Duodenal mucosa (tissue), 2 donors: ENCODE measurements around the gene MEGF6.

Experiments
- H3K27ac ChIP-seq: one replicate; pipeline ENCODE4 v1.7.0; 2013; ENCODE audit warnings: low read depth, low read length
- H3K27me3 ChIP-seq, 2 donors: one replicate each; pipeline ENCODE4 v1.7.0; 2013; ENCODE audit warnings: low read length in 2 of 2, control low read depth in 1 of 2; ENCODE audit not compliant: insufficient read depth in 2 of 2, control insufficient read depth in 1 of 2
- H3K36me3 ChIP-seq, 2 donors: one replicate each; pipeline ENCODE4 v1.7.0; 2013; ENCODE audit warnings: low read length in 2 of 2, control low read depth in 1 of 2; ENCODE audit not compliant: insufficient read depth in 2 of 2, control insufficient read depth in 1 of 2
- H3K4me1 ChIP-seq, 2 donors: one replicate each; pipeline ENCODE4 v1.7.0; 2013; ENCODE audit warnings: low read length in 2 of 2, control low read depth in 1 of 2; ENCODE audit not compliant: insufficient read depth in 2 of 2, control insufficient read depth in 1 of 2
- H3K4me3 ChIP-seq, 2 donors: one replicate each; pipeline ENCODE4 v1.7.0; 2013; ENCODE audit warnings: low read length in 2 of 2, low read depth in 1 of 2
- H3K9ac ChIP-seq, 2 donors: one replicate each; pipeline ENCODE4 v1.7.0; 2013; ENCODE audit warnings: low read length in 2 of 2, low read depth in 1 of 2
- H3K9me3 ChIP-seq, 2 donors: one replicate each; pipeline ENCODE4 v1.7.0; 2013; ENCODE audit warnings: low read length in 2 of 2, control low read depth in 1 of 2; ENCODE audit not compliant: control insufficient read depth in 1 of 2

The MEGF6 gene

DNA sequence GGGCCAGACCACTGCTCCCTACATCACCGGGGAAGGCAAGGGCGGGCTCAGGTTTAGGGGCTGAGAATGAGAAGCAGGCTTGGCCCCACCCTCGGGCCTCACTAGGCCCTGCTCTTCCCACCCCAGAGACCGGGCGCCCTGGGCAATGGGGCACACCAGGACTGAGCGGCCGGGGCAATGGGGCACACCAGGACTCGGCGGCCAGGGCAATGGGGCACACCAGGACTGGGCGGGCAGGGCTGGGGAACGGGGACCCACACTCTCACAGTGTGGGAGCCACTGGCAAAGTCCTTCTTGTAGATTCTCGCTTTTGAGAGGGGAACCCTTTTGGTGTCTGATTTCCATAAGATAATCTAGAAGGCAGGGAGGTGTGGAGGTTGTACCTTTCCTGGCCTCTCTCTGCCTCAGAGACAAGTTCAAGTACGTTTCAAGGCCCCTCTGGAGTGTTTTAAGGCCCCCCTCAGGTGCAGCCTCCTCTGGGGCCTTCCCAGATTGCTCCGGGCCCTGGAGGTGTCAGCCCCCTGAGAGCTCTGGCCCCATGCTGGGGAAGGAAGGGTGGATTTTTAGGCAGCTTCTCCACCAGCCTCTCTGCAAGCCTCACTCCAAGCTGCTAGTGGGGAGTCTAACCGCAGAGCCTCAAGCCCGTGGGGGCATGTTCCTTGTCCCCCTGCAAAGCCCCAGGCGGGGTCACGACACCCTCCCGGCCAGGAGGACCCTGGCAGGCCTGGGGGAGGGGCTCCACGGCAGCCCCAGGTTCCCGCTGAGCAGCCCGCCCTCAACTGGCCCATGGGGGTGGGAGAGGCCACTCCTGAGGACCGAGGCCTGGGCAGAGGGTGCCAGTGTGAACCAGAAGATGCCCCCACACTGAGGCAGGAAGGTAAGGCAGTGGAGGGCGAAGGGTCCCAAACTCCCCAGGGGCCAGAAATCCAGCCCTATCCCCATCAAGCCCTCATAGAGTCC is 90.6 kb downstream of the MEGF6 start:
- H3K4me3 ChIP-seq = no peak overlapping the region
- no peak overlapping the region for H3K27ac ChIP-seq
- H3K9ac ChIP-seq = no peak overlapping the region
- no peaks in the 10 kb centered on the region for H3K9me3 ChIP-seq
- no peaks in the 10 kb centered on the region for H3K4me1 ChIP-seq
- no peaks in the 10 kb centered on the region for H3K36me3 ChIP-seq
- no peaks in the 10 kb centered on the region for H3K27me3 ChIP-seq

DNA sequence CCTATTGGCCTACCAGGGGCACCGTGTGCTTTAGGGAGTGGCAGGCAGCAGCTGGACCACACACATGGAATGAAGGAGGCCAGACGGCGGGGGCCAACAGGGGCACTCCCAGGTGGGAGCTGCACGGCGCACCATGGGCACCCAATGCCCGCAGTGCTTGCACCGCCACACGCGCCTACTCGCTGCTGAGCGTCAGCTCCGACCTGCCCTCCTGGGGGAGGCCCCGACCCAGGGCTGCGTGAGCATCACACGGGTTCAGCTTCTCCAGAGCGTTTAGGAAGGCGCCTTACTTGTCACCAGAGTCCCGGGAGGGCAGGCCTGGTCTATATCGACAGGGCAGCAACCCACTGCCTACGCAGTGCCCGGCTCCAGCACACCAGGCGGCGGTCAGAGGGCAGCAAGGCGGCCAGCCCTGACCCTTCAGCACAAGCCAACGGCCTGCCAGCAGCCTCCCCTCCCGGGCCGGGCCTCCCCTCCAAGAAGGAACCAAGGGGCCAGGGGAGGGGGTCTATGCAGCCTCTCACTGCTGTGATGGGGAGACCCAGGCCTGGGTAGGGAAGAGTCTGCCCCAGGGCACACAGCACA is 91.9 kb downstream of the MEGF6 start:
- Histone ChIP-seq H3K9ac (no peak overlapping the region), H3K4me3 (no peak overlapping the region), H3K4me1 (no peaks in the 10 kb centered on the region), H3K9me3 (no peaks in the 10 kb centered on the region), H3K27me3 (no peaks in the 10 kb centered on the region), H3K36me3 (no peaks in the 10 kb centered on the region), H3K27ac (no peak overlapping the region)

DNA sequence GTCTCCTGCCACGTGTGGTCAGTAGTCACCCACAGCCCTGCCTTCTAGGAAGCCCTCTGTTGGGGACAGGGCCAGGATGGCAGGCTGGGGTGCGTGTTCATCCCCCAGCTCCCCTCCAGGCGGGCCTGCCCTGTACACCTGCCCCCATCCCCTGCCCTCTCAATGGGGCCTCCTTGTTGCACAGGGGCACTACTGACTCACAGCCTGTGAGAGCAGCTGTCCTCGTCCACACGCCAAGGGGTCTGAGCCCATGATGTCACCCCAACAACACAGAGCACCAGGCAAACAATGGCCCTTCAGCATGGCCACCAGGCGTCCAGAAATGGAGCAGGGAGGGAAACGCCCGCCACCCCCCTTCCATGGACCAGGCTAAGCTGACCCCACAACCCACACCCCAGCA is 92.6 kb downstream of the MEGF6 start:
- Histone ChIP-seq H3K27me3 (no peaks in the 10 kb centered on the region), H3K27ac (no peak overlapping the region), H3K36me3 (no peaks in the 10 kb centered on the region), H3K4me1 (no peaks in the 10 kb centered on the region), H3K9ac (no peak overlapping the region), H3K4me3 (no peak overlapping the region), H3K9me3 (no peaks in the 10 kb centered on the region)

DNA sequence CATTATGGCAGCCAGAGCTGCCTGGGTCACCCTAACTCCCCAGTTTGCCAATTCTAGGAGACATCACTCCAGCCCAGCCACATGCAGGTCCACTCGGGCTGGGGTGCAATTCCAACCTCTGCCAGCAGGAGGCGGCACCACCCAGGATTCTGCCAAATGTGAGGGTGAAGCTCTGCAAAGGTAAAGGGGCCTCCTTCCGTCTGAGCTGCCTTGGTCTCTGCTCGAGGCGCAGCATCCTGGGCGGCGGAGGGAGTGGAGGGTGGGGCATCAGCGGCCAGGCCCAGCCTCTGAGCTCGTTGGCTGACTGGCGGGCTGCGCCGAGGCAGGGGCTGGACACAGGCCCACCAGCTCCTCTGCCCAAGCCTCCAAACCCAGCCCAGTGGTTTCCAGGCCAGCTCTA is 93.1 kb downstream of the MEGF6 start:
- Histone ChIP-seq H3K9me3 (no peaks in the 10 kb centered on the region), H3K36me3 (no peaks in the 10 kb centered on the region)

DNA sequence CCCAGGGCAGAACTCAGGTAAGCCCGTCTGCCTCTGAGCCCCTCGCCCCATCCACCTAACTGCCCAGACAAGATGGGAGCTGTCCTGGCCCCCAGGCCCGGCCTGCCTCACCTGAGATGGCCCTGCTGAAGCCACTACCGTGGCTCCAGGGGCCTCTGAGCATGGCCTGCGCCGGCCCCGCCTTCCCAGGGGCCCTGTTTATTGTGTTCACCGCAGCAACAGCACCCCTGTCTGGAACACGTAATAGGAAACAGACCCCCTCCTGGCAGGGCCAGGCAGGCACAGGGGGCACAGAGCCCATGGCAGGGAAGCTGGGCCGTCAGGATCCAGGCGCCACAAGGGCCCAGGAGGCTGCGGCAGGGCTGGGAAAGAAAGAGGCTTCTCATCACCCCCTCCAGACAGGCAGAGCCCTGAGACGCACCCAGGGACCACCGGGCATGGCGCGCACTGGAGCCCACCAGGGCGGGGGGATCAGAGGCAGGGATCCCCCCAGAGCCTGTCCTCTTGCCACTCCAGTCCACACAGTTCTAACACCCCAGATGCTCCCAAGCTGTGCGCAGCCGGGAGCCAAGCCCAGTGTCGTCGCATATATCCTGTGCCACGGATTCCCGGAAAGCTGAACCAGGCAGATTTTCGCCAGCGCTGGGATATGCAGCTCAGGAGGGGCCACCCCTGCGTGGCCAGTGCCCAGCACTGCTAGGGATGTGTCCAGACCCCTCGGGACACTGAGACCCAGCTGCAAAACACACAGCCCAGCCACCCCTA is 94.2 kb downstream of the MEGF6 start:
- Histone ChIP-seq H3K27me3 (no peaks in the 10 kb centered on the region), H3K4me3 (no peak overlapping the region), H3K36me3 (no peaks in the 10 kb centered on the region), H3K9me3 (no peaks in the 10 kb centered on the region), H3K9ac (no peak overlapping the region), H3K4me1 (no peaks in the 10 kb centered on the region), H3K27ac (no peak overlapping the region)

More for the DNA sequence above, 93.1 kb downstream of the MEGF6 start:
- no peak overlapping the region for H3K4me3 ChIP-seq
- H3K9ac ChIP-seq = no peak overlapping the region
- H3K4me1 ChIP-seq = no peaks in the 10 kb centered on the region
- H3K27ac ChIP-seq = no peak overlapping the region
- no peaks in the 10 kb centered on the region for H3K27me3 ChIP-seq

GRCh38 chr1:3516481-3516869 is 94.8 kb downstream of the MEGF6 start:
- Histone ChIP-seq H3K9ac (no peak overlapping the region), H3K27ac (no peak overlapping the region), H3K4me3 (no peak overlapping the region), H3K9me3 (no peaks in the 10 kb centered on the region), H3K36me3 (no peaks in the 10 kb centered on the region), H3K27me3 (no peaks in the 10 kb centered on the region), H3K4me1 (no peaks in the 10 kb centered on the region)

DNA sequence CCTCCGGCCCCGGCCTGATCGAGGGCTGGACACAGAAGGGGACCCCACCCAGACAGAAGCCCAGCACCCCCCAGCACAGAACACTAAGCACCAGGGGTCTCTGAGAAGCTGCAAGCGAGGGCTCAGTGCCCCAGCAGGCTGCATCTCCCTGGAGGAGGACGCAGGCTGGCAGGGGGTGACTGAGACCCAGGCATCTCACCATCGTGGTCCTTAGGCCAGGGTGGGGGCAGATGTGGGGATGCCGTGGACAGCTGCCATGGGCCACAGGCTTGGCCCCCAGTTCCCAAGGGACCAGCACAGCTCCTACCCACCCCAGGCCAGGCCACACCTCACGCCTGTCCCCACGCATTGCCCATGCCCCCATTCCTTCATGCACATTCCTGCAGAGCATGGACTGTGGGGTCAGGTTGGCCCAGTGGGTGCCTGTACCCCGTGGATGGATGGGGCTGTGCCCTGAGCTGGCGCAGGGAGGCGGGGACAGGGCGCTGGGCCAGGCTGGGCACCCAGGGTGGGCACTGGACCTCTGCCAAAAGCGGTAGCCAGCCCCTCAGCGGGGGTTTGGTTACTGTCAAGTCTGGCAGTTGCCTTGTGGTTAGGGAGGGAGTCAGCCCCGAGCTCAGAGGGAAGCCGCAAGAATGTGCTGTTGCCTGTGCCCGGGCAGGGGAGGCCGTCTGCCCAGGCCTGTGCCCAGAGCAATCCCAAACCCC is 95.4 kb downstream of the MEGF6 start:
- H3K4me1 ChIP-seq = no peaks in the 10 kb centered on the region
- no peak overlapping the region for H3K9ac ChIP-seq
- H3K4me3 ChIP-seq = no peak overlapping the region
- H3K27ac ChIP-seq = no peak overlapping the region
- no peaks in the 10 kb centered on the region for H3K9me3 ChIP-seq
- H3K27me3 ChIP-seq = no peaks in the 10 kb centered on the region
- H3K36me3 ChIP-seq = no peaks in the 10 kb centered on the region

DNA sequence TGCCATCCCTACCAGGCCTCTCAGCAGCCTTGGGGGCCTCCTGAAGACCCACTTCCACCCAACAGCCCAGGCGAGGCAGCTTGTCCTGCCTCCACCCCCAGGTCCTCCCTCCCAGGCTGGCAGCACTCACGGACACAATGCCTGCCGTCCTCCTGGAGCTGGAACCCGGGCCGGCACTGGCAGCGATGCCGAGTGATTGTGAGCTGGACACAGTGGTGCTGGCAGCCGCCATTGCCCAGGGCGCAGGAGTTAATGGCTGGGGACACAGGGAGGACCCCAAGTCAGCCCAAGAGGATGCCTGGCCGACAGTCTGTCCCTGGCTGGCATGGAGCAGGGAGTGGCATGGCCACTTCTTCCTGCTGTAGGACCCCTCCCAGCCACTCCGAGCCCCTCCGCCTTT is 96.0 kb downstream of the MEGF6 start:
- H3K36me3 ChIP-seq = no peaks in the 10 kb centered on the region
- H3K4me1 ChIP-seq = no peaks in the 10 kb centered on the region
- H3K27ac ChIP-seq = no peak overlapping the region
- no peak overlapping the region for H3K9ac ChIP-seq
- H3K27me3 ChIP-seq = no peaks in the 10 kb centered on the region
- H3K9me3 ChIP-seq = no peaks in the 10 kb centered on the region
- H3K4me3 ChIP-seq = no peak overlapping the region

- Histone ChIP-seq H3K4me3 (no peak overlapping the region), H3K27ac (no peak overlapping the region), H3K9me3 (no peaks in the 10 kb centered on the region), H3K9ac (no peak overlapping the region), H3K27me3 (no peaks in the 10 kb centered on the region), H3K4me1 (no peaks in the 10 kb centered on the region), H3K36me3 (no peaks in the 10 kb centered on the region)
Observed at GRCh38 chr1:3514404-3514803, 96.9 kb downstream of the MEGF6 start.
